ENCODE data around the gene CPNE6.

DNA sequence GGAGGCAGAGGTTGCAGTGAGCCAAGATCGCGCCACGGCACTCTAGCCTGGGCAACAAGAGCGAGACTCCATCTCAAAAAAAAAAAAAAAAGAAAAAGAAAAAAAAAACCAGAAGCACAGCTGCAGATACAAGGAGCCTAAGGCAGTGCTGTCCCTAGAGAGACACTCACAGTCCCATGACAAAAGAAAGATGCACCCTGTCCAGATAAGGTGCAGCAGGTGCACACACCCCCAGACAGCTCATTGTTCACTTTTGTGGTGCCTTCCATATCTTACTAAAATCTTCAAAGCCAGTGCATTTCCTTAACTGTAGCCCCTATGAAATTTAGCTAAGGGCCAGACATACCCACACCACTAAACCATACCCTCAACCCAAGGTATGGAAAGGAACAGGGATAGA lies 51.1 kb downstream of the CPNE6 start:
- no peak for TF ChIP-seq CTCF (IDR thresholded peaks at IDR 0.05)
- TF ChIP-seq POLR2A (IDR thresholded peaks at IDR 0.05) = no peak
